Measurements from ENCODE around the gene SCAPER. TPM values are rescaled to one million over a fixed set of nuclear protein-coding genes. Genes with fewer than 3 reads are reported as not detected.
A peak's percentile ranks its signal among the peaks of the same experiment; 100 is the strongest.

SCAPER gene
- total and polyA plus RNA-seq, 8 donors, result 4.9 to 136 (median 18.2) TPM

GRCh38 chr15:76368122-76368621, 537.0 kb downstream of the SCAPER start:
- peak in 1 of 2 donors; percentile 37 for DNase-seq
- peaks cover 0 to 9% (median 2%) of the 10 kb centered on the region in 4 donors for H3K36me3 ChIP-seq
- peaks cover 8 to 23% (median 17%) of the 10 kb centered on the region in 4 donors for H3K4me1 ChIP-seq
- no peaks in the 10 kb centered on the region for H3K9me3 ChIP-seq
- WGBS, 5 donors, result 22 to 38% (median 24%) methylated on average over 11 of the region's 11 CpGs
- intact Hi-C loops (cut with DNase I; ENCODE audit: low total_unique reads), result no loop called here
- peak overlapping the region in 1 of 5 donors; percentile 34 for H3K27ac ChIP-seq
- H3K27me3 ChIP-seq, result no peaks in the 10 kb centered on the region
- TF ChIP-seq, protein P1, sequence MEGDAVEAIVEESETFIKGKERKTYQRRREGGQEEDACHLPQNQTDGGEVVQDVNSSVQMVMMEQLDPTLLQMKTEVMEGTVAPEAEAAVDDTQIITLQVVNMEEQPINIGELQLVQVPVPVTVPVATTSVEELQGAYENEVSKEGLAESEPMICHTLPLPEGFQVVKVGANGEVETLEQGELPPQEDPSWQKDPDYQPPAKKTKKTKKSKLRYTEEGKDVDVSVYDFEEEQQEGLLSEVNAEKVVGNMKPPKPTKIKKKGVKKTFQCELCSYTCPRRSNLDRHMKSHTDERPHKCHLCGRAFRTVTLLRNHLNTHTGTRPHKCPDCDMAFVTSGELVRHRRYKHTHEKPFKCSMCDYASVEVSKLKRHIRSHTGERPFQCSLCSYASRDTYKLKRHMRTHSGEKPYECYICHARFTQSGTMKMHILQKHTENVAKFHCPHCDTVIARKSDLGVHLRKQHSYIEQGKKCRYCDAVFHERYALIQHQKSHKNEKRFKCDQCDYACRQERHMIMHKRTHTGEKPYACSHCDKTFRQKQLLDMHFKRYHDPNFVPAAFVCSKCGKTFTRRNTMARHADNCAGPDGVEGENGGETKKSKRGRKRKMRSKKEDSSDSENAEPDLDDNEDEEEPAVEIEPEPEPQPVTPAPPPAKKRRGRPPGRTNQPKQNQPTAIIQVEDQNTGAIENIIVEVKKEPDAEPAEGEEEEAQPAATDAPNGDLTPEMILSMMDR (IDR thresholded peaks at IDR 0.05), result no peak
- TF ChIP-seq POLR2AphosphoS5 (IDR thresholded peaks at IDR 0.05) (no peak), EP300 (IDR thresholded peaks at IDR 0.05) (no peak), POLR2A (IDR thresholded peaks at IDR 0.05) (no peak)
- H3K4me3 ChIP-seq, result no peak overlapping the region

- Histone ChIP-seq H3K4me1 (peaks cover 8 to 23% (median 17%) of the 10 kb centered on the region in 4 donors), H3K9me3 (no peaks in the 10 kb centered on the region), H3K4me3 (no peak overlapping the region), H3K27ac (no peak overlapping the region), H3K27me3 (no peaks in the 10 kb centered on the region), H3K36me3 (no peaks in the 10 kb centered on the region)
- WGBS, 5 donors, result 81 to 100% (median 92%) methylated on average over 1 of the region's 1 CpG
- intact Hi-C loops (cut with DNase I; ENCODE audit: low total_unique reads), result no loop called here
- no peak for TF ChIP-seq POLR2AphosphoS5 (IDR thresholded peaks at IDR 0.05)
- no peak for TF ChIP-seq EP300 (IDR thresholded peaks at IDR 0.05)
- TF ChIP-seq, protein P1 (IDR thresholded peaks at IDR 0.05), result no peak
- no peak for TF ChIP-seq POLR2A (IDR thresholded peaks at IDR 0.05)
- DNase-seq, result no peak
Measured at GRCh38 chr15:76366714-76367113, 538.4 kb downstream of the SCAPER start.

DNA sequence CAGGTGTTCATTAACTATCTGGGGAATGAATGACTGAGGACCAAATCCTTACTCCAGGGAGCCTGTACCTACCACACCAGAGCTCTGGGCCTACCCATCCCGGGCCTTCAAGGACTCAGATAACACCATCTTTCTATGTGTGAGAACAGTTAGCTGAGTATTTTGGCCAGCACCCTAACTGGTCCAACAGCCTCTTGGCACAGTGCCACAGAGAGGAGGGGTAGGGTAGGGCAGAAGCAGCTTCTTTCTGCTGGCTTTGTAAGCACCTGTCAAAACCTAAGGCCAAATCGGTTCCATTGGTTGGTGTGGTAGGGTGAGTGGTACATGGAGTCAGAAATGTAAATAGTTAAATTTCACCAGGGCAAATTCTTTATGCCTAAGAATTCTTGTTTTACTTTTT, 541.9 kb downstream of the SCAPER start:
- no peaks in the 10 kb centered on the region for H3K9me3 ChIP-seq
- intact Hi-C loops (cut with DNase I; ENCODE audit: low total_unique reads), result no loop called here
- H3K27me3 ChIP-seq, result no peaks in the 10 kb centered on the region
- no peak for TF ChIP-seq EP300 (IDR thresholded peaks at IDR 0.05)
- TF ChIP-seq POLR2A (IDR thresholded peaks at IDR 0.05), result no peak
- no peak for TF ChIP-seq POLR2AphosphoS5 (IDR thresholded peaks at IDR 0.05)
- TF ChIP-seq, protein P1 (IDR thresholded peaks at IDR 0.05), result no peak
- no peak overlapping the region for H3K27ac ChIP-seq
- DNase-seq, result no peak
- 47 to 90% (median 68%) methylated on average over 2 of the region's 2 CpGs for WGBS, 5 donors
- H3K4me1 ChIP-seq, result peaks cover 5 to 22% (median 11%) of the 10 kb centered on the region in 4 donors
- H3K4me3 ChIP-seq, result no peak overlapping the region
- H3K36me3 ChIP-seq, result peaks cover 0 to 5% (median 0%) of the 10 kb centered on the region in 4 donors

- no peaks in the 10 kb centered on the region for H3K27me3 ChIP-seq
- no peaks in the 10 kb centered on the region for H3K9me3 ChIP-seq
- no peak overlapping the region for H3K4me3 ChIP-seq
- H3K27ac ChIP-seq, result no peak overlapping the region
- intact Hi-C loops (cut with DNase I; ENCODE audit: low total_unique reads), result no loop called here
- H3K36me3 ChIP-seq, result peaks cover 0 to 5% (median 0%) of the 10 kb centered on the region in 4 donors
- peaks cover 0 to 7% (median 0%) of the 10 kb centered on the region in 4 donors for H3K4me1 ChIP-seq
- TF ChIP-seq POLR2AphosphoS5 (IDR thresholded peaks at IDR 0.05), result no peak
- 88 to 96% (median 90%) methylated on average over 3 of the region's 3 CpGs for WGBS, 5 donors
- no peak for DNase-seq
Measured at GRCh38 chr15:76360416-76360815, 544.7 kb downstream of the SCAPER start.

- no peaks in the 10 kb centered on the region for H3K9me3 ChIP-seq
- H3K4me3 ChIP-seq, result no peak overlapping the region
- peak in 1 of 2 donors; percentile 63 for DNase-seq
- no peak for TF ChIP-seq EP300 (IDR thresholded peaks at IDR 0.05)
- TF ChIP-seq POLR2A (IDR thresholded peaks at IDR 0.05), result no peak
- TF ChIP-seq, protein P1 (IDR thresholded peaks at IDR 0.05), result no peak
- no peak for TF ChIP-seq POLR2AphosphoS5 (IDR thresholded peaks at IDR 0.05)
- H3K27ac ChIP-seq, result no peak overlapping the region
- 24 to 67% (median 40%) methylated on average over 3 of the region's 3 CpGs for WGBS, 5 donors
- intact Hi-C loops (cut with DNase I; ENCODE audit: low total_unique reads), result no loop called here
- no peaks in the 10 kb centered on the region for H3K27me3 ChIP-seq
- H3K36me3 ChIP-seq, result peaks cover 0 to 5% (median 0%) of the 10 kb centered on the region in 4 donors
- H3K4me1 ChIP-seq, result peaks cover 0 to 7% (median 0%) of the 10 kb centered on the region in 4 donors
Measured at GRCh38 chr15:76359152-76359551, 546.0 kb downstream of the SCAPER start.
